Stimulated activated CD4-positive, alpha-beta T cell treated with anti-CD3 and anti-CD28 coated beads, TNF-alpha, amount 100 ng/mL, for 1 hour (primary cell): ENCODE results near the gene TMCO4.

Source experiments
- DNase-seq, 3 donors: peaks; one replicate each; pipeline ENCODE4 v3.0.0-alpha.2; 2020; ENCODE audit warnings: low read depth in 3 of 3, low spot score in 1 of 3

Gene TMCO4

GRCh38 chr1:19776933-19777332 is 22.8 kb downstream of the TMCO4 start:
- no peak for DNase-seq

DNA sequence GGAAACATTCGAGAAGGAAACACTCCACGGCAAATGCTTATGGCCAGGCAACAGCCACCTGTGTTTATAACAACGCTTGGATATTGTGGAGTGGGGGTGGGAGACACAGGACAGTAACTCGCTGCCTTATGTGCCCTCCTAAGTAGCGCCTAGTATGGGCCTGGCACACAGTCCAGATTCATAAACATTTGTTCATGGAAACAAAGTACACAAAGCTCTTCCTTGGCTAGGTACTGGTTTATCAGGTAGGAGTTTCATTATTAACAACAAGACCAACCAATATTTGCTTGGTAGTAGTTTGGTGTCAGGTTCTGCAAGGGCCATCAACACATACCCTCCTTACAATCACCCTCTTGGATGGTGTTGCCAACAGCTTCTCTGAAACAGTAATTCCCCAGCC is 23.4 kb downstream of the TMCO4 start:
- DNase-seq, result no peak

GRCh38 chr1:19775831-19776230 is 23.9 kb downstream of the TMCO4 start:
- DNase-seq, result no peak

DNA sequence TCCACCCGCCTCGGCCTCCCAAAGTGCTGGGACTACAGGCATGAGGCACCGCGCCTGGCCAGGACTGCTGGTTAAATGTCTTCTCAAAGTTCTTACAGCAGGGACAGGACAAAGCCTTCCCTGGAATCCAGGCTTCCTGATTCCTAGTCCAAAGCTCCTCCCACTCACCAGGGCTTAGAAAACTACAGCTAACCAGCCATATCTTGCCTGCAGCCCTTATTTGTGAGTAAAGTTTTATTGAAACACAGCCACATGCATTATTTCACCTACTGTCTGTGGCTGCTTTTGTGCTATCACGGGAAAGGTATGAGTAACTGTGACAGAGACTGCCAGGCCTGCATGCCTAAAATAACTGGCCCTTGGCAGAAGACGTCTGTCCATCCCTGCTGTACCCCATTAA is 24.4 kb downstream of the TMCO4 start:
- no peak for DNase-seq

DNA sequence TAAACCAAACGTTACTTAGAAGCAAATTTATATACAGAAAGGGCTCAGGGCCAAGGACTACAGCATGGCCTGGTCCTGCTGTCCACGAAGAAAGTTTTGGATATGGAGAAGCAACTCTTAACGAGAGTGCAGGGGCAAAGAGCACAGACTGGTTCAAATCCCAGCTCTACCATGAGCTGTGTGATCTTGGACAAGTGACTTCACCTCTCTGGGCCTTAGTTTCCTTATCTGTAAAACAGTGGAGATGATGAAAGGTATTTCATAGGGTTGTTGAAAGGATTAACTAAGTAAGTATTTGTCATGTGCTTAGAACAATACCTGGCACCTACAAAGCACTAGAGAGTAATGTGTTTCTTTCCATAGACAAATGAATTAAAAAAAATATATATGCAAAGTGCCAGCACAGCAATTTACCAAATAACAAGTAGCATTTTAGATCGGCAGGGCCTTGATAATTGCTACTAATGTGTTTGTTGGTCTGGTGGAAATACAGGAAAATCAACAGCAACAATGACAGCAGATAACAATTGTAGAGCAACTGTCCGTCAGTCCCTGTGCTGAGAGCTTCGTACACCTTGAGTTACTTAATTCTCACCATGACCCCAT is 25.4 kb downstream of the TMCO4 start:
- no peak for DNase-seq

DNA sequence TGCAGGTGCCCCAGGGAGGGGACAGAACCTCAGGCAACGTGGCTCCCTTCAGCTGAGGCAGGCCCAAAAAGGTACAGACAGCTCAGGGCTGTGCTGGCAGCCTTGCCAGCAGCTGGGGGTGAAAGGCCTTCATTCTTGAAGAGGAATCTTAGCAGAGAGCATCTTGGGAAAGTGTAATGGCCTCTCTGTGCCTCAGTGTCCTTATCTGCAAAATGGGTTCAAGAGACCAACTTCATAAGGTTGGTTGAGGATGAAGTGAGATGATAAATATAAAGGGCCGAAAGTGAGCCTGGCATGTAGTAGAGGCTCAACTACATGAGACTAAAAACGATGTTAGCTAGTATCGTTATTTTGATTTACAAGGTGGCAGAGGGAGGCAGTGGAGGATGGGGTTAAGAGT is 26.2 kb downstream of the TMCO4 start:
- DNase-seq, result no peak

DNA sequence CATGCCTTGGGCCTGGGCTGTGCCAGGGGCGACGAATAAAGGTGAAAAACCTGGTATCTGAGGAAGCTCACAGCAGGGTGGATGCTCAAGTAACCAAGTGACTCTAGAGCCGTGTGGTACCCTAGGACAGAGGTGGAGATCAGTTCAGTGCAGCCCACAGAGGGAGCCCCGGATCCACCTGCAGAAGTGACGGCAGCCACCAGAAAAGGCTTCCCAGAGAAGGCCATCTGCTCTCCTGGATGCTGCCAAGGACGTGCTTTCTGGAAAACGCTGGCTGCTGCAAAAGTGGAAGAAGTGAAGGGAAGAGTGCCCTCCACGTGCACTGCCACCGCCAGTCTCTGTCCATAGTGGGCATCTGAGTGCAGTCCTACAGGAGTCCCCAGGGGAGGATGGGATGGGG is 27.7 kb downstream of the TMCO4 start:
- DNase-seq, result no peak

- DNase-seq, result no peak
Measured at GRCh38 chr1:19771350-19771749, 28.4 kb downstream of the TMCO4 start.

GRCh38 chr1:19770436-19771190 is 29.1 kb downstream of the TMCO4 start:
- no peak for DNase-seq

- DNase-seq, result no peak
Measured at GRCh38 chr1:19769211-19769932, 30.3 kb downstream of the TMCO4 start.

DNA sequence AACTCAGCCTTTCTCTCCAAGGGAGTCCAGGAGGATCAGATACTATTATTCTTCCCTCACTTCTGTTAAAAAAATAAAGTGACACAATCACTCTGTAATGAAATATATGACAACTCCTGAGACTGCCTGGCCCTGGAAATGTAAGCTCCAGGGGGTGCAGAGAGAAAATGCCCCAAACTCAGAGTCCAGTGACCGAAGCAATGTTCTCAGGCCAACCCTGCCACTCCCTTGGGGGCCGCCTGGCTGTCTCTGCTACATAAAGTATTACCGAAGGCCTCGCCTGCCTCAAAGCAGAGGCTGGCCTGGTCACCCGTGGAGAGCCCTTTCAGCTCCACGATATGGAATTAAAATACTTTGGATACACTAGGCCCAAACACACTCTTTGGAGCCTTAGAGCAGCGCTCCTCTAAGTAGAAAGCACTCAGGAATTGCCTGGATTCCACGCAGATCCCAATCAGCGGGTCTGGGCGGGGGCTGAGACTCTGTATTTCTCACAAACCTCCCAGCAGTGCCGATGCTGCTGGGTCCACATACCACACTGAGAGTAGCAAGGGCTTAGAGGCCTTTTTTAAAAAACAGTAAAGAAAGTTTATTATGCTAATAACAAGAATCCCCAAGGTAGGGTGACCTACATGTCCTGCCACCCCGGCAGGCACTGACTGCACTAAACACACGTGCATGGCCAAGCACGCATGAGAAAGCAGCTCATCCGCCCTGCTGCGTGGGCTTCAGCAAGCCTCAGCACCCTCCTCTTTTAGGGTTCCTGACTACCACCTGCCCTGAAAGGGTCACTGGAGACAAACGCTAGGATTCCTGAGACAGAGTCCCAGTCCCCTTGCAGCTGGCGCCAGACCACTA is 31.1 kb downstream of the TMCO4 start:
- no peak for DNase-seq

GRCh38 chr1:19765623-19766022 is 34.1 kb downstream of the TMCO4 start:
- DNase-seq, result no peak

GRCh38 chr1:19764848-19765247 is 34.9 kb downstream of the TMCO4 start:
- DNase-seq, result no peak

DNA sequence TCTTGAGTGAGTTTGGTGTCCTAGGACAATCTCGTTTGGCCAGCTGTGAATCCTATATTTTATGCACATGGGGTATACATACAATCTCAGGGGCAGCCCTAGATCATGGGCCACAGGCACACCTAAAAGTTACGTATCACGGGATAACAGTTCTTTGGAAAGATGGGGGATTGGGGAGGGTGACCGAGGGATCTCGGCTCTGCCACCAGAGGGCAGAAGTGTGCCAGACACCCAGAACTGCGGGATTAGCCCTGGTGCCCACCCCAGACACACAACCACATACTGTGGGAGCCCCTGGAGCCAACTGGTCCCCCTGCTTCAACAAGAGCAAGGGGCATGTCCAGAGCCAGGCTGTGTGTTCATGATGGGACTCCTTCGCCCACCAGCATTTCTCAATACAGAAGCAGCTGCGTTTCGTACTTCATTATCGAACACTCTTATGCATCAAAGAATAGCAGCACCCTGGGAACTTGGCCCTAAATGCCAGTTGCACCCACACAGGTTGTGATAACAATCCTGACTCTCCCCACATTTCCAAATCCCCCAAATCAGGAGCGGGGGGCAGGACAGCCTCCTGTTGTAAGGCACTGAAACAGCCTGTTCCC is 37.4 kb downstream of the TMCO4 start:
- DNase-seq, result peak in 1 of 3 donors; percentile 11

- DNase-seq, result no peak
Measured at GRCh38 chr1:19759740-19760089, 40.0 kb downstream of the TMCO4 start.

GRCh38 chr1:19758227-19758830 is 41.4 kb downstream of the TMCO4 start:
- DNase-seq, result no peak

DNA sequence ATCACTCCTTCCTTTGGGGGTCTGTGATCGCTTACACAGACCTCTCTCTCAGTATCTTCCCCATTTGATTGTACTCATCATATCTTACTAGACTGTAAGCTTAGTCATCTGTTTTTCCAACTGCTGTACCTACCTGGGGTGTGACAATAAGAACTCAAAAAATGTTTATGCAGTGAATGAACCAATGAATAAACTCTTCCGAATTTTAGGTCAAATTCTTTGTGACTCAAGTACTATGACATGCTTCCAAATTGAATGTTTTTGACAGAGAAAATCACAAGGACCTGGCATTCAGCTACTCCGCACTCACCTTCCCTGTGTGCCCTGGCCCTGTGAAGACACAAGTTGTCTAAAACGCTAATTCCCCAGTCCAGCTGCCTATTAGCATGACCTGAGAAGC is 42.1 kb downstream of the TMCO4 start:
- DNase-seq, result no peak

DNA sequence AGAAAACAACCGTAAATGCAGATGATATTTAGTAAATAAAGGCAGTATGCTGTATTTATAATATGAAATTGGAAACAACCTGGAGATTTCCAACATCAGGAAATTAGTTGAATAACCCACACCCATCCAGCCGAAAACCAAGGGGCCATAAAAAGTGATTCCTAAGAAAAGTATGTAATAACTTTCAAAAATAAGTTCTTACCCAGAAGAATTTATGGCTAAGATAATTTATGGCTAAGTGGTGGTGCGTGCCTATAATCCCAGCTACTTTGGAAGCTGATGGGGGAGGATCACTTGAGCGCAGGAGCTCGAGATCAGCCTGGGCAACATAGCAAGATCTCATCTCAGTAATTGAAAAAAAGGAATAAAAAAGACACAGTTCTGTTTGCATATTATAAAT is 43.2 kb downstream of the TMCO4 start:
- no peak for DNase-seq

GRCh38 chr1:19754482-19754881 is 45.2 kb downstream of the TMCO4 start:
- DNase-seq, result no peak

- DNase-seq, result no peak
Measured at GRCh38 chr1:19752083-19752696, 47.5 kb downstream of the TMCO4 start.
